HepG2 (cell line): Measurements from ENCODE around the gene ABCC1. TPM values are rescaled to one million over a fixed set of nuclear protein-coding genes. Genes with fewer than 3 reads are reported as not detected.

Experiments used
- ATAC-seq: fragments of 200-7000 bp; cut with Tn5 transposase; 3 replicates; pipeline ENCODE4 v1.9.1; 2020; ENCODE audit warnings: mild to moderate bottlenecking, moderate library complexity
- BruUV-seq: library from RNA; stranded (reverse); fragments of 400-500 nt; replicated peaks from 2 replicates; lab custom pipeline; 2021; lab: Mats Ljungman, UMichigan
- CTCF ChIA-PET: fragments of 300-600 bp; formaldehyde crosslinking; extraction: SDS; loops from one replicate; lab custom pipeline; 2021; ENCODE audit warnings: low total read pairs, inconsistent platforms, low intra/inter-chr PET ratio; lab: Yijun Ruan, JAX
- POLR2A ChIA-PET: fragments of 350-600 bp; sonication (Branson Sonifier 250); formaldehyde crosslinking; loops from one replicate; lab custom pipeline; 2020; ENCODE audit warnings: antibody characterized with exemption, inconsistent platforms; lab: Yijun Ruan, JAX
- DNase-seq: peaks from one replicate; pipeline ENCODE4 v3.0.0-alpha.2; 2015; ENCODE audit warnings: low spot score
- FAIRE-seq: peaks from 3 replicates; lab custom pipeline; 2011; peaks lifted over from hg19 to GRCh38; lab: Jason Lieb, UNC
- H2AFZ ChIP-seq: one replicate; pipeline ENCODE4 v1.6.1; 2011; ENCODE audit warnings: low read length, inconsistent platforms
- H3K27ac ChIP-seq: fragments of 300-600 bp; 3 replicates; pipeline ENCODE4 v1.8.0; 2011; ENCODE audit warnings: mixed run types, mild to moderate bottlenecking, mixed read lengths, low read length, inconsistent platforms; ENCODE audit not compliant: insufficient read depth; ENCODE audit errors: extremely low read length
- H3K27me3 ChIP-seq, 2 experiments: fragments of 200-600 bp in 1 of 2; 2 replicates in 1 of 2; 3 replicates in 1 of 2; pipeline versions ENCODE4 v1.6.0 to v1.8.0; 2011; ENCODE audit warnings: low read length in 2 of 2, mild to moderate bottlenecking in 2 of 2, moderate library complexity in 2 of 2, inconsistent platforms in 1 of 2; ENCODE audit not compliant: insufficient read depth in 2 of 2, control insufficient read depth in 1 of 2
- H3K36me3 ChIP-seq, 2 experiments: fragments of 200-600 bp in 1 of 2; replicated peaks in 1 of 2; 2 replicates in 1 of 2; 3 replicates in 1 of 2; pipeline versions ENCODE4 v1.5.1 to v1.8.0; 2011; ENCODE audit warnings: low read length in 2 of 2, inconsistent platforms in 1 of 2; ENCODE audit not compliant: insufficient read depth in 2 of 2, control insufficient read depth in 1 of 2
- H3K4me1 ChIP-seq: 2 replicates; pipeline ENCODE4 v1.5.1; 2012; ENCODE audit warnings: low read length, inconsistent platforms; ENCODE audit not compliant: insufficient read depth
- H3K4me2 ChIP-seq: 2 replicates; pipeline ENCODE4 v1.6.0; 2011; ENCODE audit warnings: low read depth, low read length, inconsistent platforms
- H3K4me3 ChIP-seq, 3 experiments: fragments of 200-600 bp in 1 of 3; sonication (generic), shearing (Covaris generic) in 1 of 3; replicated peaks in 1 of 3; 2 replicates each; pipeline ENCODE4 v1.5.1; 2011 to 2016; ENCODE audit warnings: low read length in 3 of 3, inconsistent platforms in 2 of 3, low read depth in 2 of 3, mild to moderate bottlenecking in 2 of 3, control low read depth in 1 of 3, mixed read lengths in 1 of 3; ENCODE audit not compliant: insufficient read depth in 1 of 3
- H3K79me2 ChIP-seq: one replicate; pipeline ENCODE4 v1.6.1; 2011; ENCODE audit warnings: low read length, inconsistent platforms; ENCODE audit not compliant: insufficient read depth
- H3K9ac ChIP-seq: 2 replicates; pipeline ENCODE4 v1.6.0; 2011; ENCODE audit warnings: mild to moderate bottlenecking, low read depth, low read length, inconsistent platforms; ENCODE audit not compliant: insufficient read depth
- H3K9me3 ChIP-seq: 2 replicates; pipeline ENCODE4 v1.5.1; 2012; ENCODE audit warnings: mild to moderate bottlenecking, low read length
- H4K20me1 ChIP-seq: 2 replicates; pipeline ENCODE4 v1.6.0; 2011; ENCODE audit warnings: inconsistent platforms, mild to moderate bottlenecking, low read length, moderate library complexity; ENCODE audit not compliant: insufficient read depth
- BHLHE40 ChIP-seq: IDR thresholded peaks from 2 replicates; pipeline ENCODE4 v1.6.1; 2011; ENCODE audit warnings: low read length, improper control_type of control experiment
- GFI1 ChIP-seq: sonication (generic); formaldehyde crosslinking; IDR thresholded peaks from 2 replicates; pipeline ENCODE4 v1.5.0; 2020; ENCODE audit warnings: missing genetic modification reagents, mild to moderate bottlenecking, borderline replicate concordance
- GZF1 ChIP-seq: sonication (generic); formaldehyde crosslinking; IDR thresholded peaks from 2 replicates; pipeline ENCODE4 v1.5.1; 2020; ENCODE audit warnings: mild to moderate bottlenecking, missing genetic modification reagents
- HNF4G ChIP-seq, 2 experiments: sonication (generic) in 1 of 2; formaldehyde crosslinking in 1 of 2; IDR thresholded peaks; 2 replicates each; pipeline versions ENCODE4 v1.4.0 to v1.6.1; 2011 to 2020; ENCODE audit warnings: borderline replicate concordance in 2 of 2, low read depth in 2 of 2, mild to moderate bottlenecking in 2 of 2, low read length in 1 of 2, missing genetic modification reagents in 1 of 2, moderate library complexity in 1 of 2
- MTA3 ChIP-seq: sonication (generic); formaldehyde crosslinking; IDR thresholded peaks from 2 replicates; pipeline ENCODE4 v1.4.0; 2020; ENCODE audit warnings: missing genetic modification reagents
- MTF2 ChIP-seq: sonication (generic); formaldehyde crosslinking; IDR thresholded peaks from 2 replicates; pipeline ENCODE4 v1.5.0; 2020; ENCODE audit warnings: missing genetic modification reagents, borderline replicate concordance
- NFYB ChIP-seq: sonication (generic); formaldehyde crosslinking; IDR thresholded peaks from 2 replicates; pipeline ENCODE4 v1.4.0; 2020; ENCODE audit warnings: missing genetic modification reagents
- SRY ChIP-seq: sonication (generic); formaldehyde crosslinking; IDR thresholded peaks from 2 replicates; pipeline ENCODE4 v1.8.0; 2022; ENCODE audit warnings: mild to moderate bottlenecking, missing genetic modification reagents
- TCF12 ChIP-seq, 2 experiments: fragments of 450-650 bp in 1 of 2; sonication (generic) in 1 of 2; formaldehyde crosslinking in 1 of 2; IDR thresholded peaks; 2 replicates each; pipeline versions ENCODE4 v1.6.1 to v1.8.0; 2017 to 2022; ENCODE audit warnings: antibody characterized with exemption in 1 of 2, mild to moderate bottlenecking in 1 of 2, missing genetic modification reagents in 1 of 2, moderate library complexity in 1 of 2
- TP53 ChIP-seq: sonication (generic); formaldehyde crosslinking; conservative IDR thresholded peaks from 2 replicates; pipeline ENCODE4 v1.4.0; 2020; ENCODE audit warnings: missing genetic modification reagents
- ZBTB1 ChIP-seq: sonication (generic); formaldehyde crosslinking; IDR thresholded peaks from 2 replicates; pipeline ENCODE4 v1.4.0; 2020; ENCODE audit warnings: missing genetic modification reagents, borderline replicate concordance
- ZBTB8A ChIP-seq: sonication (generic); formaldehyde crosslinking; IDR thresholded peaks from 2 replicates; pipeline ENCODE4 v1.4.0; 2020; ENCODE audit warnings: mild to moderate bottlenecking, low read depth, missing genetic modification reagents, borderline replicate concordance
- ZNF160 ChIP-seq: sonication (generic); formaldehyde crosslinking; IDR thresholded peaks from 2 replicates; pipeline ENCODE4 v1.8.0; 2022; ENCODE audit warnings: mild to moderate bottlenecking, inconsistent platforms, missing genetic modification reagents
- ZNF180 ChIP-seq: sonication (generic); formaldehyde crosslinking; IDR thresholded peaks from 2 replicates; pipeline ENCODE4 v1.4.0; 2020; ENCODE audit warnings: low read depth, missing genetic modification reagents, borderline replicate concordance
- ZNF33B ChIP-seq: sonication (generic); formaldehyde crosslinking; IDR thresholded peaks from 2 replicates; pipeline ENCODE4 v1.5.1; 2020; ENCODE audit warnings: mild to moderate bottlenecking, missing genetic modification reagents
- ZNF614 ChIP-seq: IDR thresholded peaks from 2 replicates; pipeline ENCODE4 v1.6.1; 2018; ENCODE audit warnings: missing biosample characterization, missing genetic modification reagents, inconsistent platforms, borderline replicate concordance
- ZNF782 ChIP-seq: sonication (generic); formaldehyde crosslinking; IDR thresholded peaks from 2 replicates; pipeline ENCODE4 v1.4.0; 2020; ENCODE audit warnings: missing genetic modification reagents, mild to moderate bottlenecking, borderline replicate concordance
- WGBS: methylation state at CpG from one replicate; pipeline ENCODE4 v1.1.6; 2017; ENCODE audit warnings: low lambda C conversion rate; 5-methylcytosine and 5-hydroxymethylcytosine counted together
- in situ Hi-C: cut with HindIII; loops from 2 replicates; pipeline ENCODE4 v1.10.0; 2017; ENCODE audit warnings: low pct_unique_long_range_greater_than_20kb; ENCODE audit not compliant: extremely low pct_ligation_motif_present
- intact Hi-C: fragments of 100-400 bp; cut with micrococcal nuclease; formaldehyde crosslinking; loops from one replicate; pipeline ENCODE4 v1.10.0; 2022; ENCODE audit not compliant: unreplicated experiment
- polyA plus RNA-seq, 8 experiments: library from polyadenylated mRNA; depleted of rRNA in 3 of 8; stranded (reverse) in 7 of 8; unstranded in 1 of 8; fragments of >200 nt; fragmentation: Illumina TruSeq in 4 of 8; extraction: Trizol in 4 of 8; gene quantifications; 2 replicates each; pipeline versions ENCODE4 v1.2.1 to v1.2.3, GENCODE V29; 2011 to 2016; ENCODE audit warnings: low read depth in 4 of 8, missing spikeins in 1 of 8, mixed read lengths in 1 of 8; ENCODE audit not compliant: insufficient read depth in 1 of 8
- total RNA-seq, 5 experiments: library from RNA; depleted of rRNA; stranded (reverse); fragments of >200 nt; fragmentation: Illumina TruSeq; extraction: Trizol; gene quantifications; 2 replicates each; pipeline ENCODE4 v1.2.3, GENCODE V29; 2016; ENCODE audit warnings: low read depth in 1 of 5
- TF ChIP-seq, protein P1 (sequence below): sonication (generic); formaldehyde crosslinking; IDR thresholded peaks from 2 replicates; pipeline ENCODE4 v1.5.0; 2020; ENCODE audit warnings: mild to moderate bottlenecking, missing genetic modification reagents
- TF ChIP-seq, protein P2 (sequence below): sonication (generic); formaldehyde crosslinking; IDR thresholded peaks from 2 replicates; pipeline ENCODE4 v1.4.0; 2020; ENCODE audit warnings: mild to moderate bottlenecking, missing genetic modification reagents

ABCC1 gene
- total and polyA plus RNA-seq, 2 of the 13 experiments (the other 11 are each of a cell fraction or from before 2014, with no cell fraction given): 13.0 to 30.6 TPM

DNA sequence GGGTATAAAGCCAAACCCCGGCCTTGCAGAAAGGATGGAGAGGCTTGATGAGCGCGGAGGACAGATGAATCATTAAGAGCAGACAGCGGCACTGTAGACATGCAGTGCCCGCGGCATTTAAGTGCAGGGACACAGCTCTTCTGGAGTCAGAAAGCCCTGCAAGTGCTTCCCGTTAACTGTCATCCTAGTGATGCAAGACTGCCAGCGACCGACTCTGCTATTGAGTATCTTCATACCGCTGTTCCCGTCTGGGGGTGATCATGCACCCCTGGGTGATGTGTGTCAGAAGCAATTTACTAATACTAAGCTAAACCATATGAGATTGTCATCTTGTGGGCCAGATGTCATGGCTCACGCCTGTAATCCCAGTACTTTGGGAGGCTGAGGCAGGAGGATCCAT lies 172.8 kb downstream of the ABCC1 start (continued):
- TF ChIP-seq, protein P1, sequence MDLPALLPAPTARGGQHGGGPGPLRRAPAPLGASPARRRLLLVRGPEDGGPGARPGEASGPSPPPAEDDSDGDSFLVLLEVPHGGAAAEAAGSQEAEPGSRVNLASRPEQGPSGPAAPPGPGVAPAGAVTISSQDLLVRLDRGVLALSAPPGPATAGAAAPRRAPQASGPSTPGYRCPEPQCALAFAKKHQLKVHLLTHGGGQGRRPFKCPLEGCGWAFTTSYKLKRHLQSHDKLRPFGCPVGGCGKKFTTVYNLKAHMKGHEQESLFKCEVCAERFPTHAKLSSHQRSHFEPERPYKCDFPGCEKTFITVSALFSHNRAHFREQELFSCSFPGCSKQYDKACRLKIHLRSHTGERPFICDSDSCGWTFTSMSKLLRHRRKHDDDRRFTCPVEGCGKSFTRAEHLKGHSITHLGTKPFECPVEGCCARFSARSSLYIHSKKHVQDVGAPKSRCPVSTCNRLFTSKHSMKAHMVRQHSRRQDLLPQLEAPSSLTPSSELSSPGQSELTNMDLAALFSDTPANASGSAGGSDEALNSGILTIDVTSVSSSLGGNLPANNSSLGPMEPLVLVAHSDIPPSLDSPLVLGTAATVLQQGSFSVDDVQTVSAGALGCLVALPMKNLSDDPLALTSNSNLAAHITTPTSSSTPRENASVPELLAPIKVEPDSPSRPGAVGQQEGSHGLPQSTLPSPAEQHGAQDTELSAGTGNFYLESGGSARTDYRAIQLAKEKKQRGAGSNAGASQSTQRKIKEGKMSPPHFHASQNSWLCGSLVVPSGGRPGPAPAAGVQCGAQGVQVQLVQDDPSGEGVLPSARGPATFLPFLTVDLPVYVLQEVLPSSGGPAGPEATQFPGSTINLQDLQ (CRISPR knock-in tag): no peak

DNA sequence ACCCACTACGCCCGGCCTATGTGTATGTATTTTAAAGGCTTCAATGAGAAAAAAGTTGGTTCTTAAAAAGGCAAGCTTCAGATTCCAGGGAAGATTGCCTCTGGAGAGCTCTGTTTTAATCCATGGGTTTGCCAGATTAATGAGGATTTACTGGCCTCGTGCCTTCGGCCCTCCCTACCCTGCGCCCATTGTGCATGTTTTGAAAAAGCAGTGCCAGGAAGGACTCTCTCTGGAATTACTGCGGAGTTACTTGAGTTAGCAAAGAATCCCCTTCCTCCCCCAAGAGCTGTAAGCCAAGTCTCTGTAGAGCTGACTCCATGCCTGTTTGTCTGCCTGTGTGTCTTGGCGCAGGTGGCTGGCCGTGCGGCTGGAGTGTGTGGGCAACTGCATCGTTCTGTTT lies 175.0 kb downstream of the ABCC1 start:
- Histone ChIP-seq H3K4me1 (no peaks in the 10 kb centered on the region), H4K20me1 (no peaks in the 10 kb centered on the region), H3K27me3 (no peaks in the 10 kb centered on the region), H3K36me3 (peaks cover 33 to 73% of the 10 kb centered on the region in 2 experiments), H3K4me3 (no peak overlapping the region), H2AFZ (no peak overlapping the region)
- ATAC-seq: no peak
- WGBS: 96% methylated on average over 10 of the region's 10 CpGs
- intact Hi-C loops: no loop called here
- ChIA-PET POLR2A (no interaction called here), CTCF (no interaction called here)
- in situ Hi-C loops: no loop called here
- no peak for FAIRE-seq
- TF ChIP-seq HNF4G (IDR thresholded peaks at IDR 0.05; ENCODE audit: borderline replicate concordance, low read depth, low read length) (no peak), HNF4G (CRISPR knock-in tag; IDR thresholded peaks at IDR 0.05; ENCODE audit: borderline replicate concordance, low read depth) (no peak), NFYB (CRISPR knock-in tag) (no peak), SRY (no peak), MTF2 (CRISPR knock-in tag) (no peak), MTA3 (CRISPR knock-in tag) (no peak), TCF12 (IDR thresholded peaks at IDR 0.05) (no peak), TCF12 (CRISPR knock-in tag; IDR thresholded peaks at IDR 0.05) (no peak), ZBTB1 (CRISPR knock-in tag) (no peak), ZNF180 (CRISPR knock-in tag) (no peak), ZBTB8A (CRISPR knock-in tag) (no peak), BHLHE40 (no peak), ZNF33B (no peak), TP53 (CRISPR knock-in tag) (no peak), ZNF160 (CRISPR knock-in tag) (no peak), ZNF782 (CRISPR knock-in tag) (no peak), ZNF614 (CRISPR knock-in tag) (no peak), GFI1 (CRISPR knock-in tag) (no peak), GZF1 (CRISPR knock-in tag) (no peak)
- TF ChIP-seq, protein P2, sequence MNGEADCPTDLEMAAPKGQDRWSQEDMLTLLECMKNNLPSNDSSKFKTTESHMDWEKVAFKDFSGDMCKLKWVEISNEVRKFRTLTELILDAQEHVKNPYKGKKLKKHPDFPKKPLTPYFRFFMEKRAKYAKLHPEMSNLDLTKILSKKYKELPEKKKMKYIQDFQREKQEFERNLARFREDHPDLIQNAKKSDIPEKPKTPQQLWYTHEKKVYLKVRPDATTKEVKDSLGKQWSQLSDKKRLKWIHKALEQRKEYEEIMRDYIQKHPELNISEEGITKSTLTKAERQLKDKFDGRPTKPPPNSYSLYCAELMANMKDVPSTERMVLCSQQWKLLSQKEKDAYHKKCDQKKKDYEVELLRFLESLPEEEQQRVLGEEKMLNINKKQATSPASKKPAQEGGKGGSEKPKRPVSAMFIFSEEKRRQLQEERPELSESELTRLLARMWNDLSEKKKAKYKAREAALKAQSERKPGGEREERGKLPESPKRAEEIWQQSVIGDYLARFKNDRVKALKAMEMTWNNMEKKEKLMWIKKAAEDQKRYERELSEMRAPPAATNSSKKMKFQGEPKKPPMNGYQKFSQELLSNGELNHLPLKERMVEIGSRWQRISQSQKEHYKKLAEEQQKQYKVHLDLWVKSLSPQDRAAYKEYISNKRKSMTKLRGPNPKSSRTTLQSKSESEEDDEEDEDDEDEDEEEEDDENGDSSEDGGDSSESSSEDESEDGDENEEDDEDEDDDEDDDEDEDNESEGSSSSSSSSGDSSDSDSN (CRISPR knock-in tag): no peak
- TF ChIP-seq, all 625 proteins: peak for 0
- no peak overlapping the region for H3K27ac ChIP-seq
- H3K79me2 ChIP-seq: no peaks in the 10 kb centered on the region
- no peak for DNase-seq
- no peak overlapping the region for H3K9ac ChIP-seq
- H3K9me3 ChIP-seq: peaks cover 6% of the 10 kb centered on the region; the same call in 1 of the 2 replicates
- no TSS peak for BruUV-seq
- H3K4me2 ChIP-seq: no peak overlapping the region
